Activated CD4-positive, alpha-beta T cell treated with anti-CD3 and anti-CD28 coated beads, Interleukin-2, amount 10 ng/mL, durations not matched to agents 24 days and 14 days (primary cell): ENCODE results near the gene PRXL2C. TPM values are rescaled to one million over a fixed set of nuclear protein-coding genes. Genes with fewer than 3 reads are reported as not detected.
A peak's percentile ranks its signal among the peaks of the same experiment; 100 is the strongest.

ENCODE experiments used
- DNase-seq: peaks from one replicate; pipeline ENCODE4 v3.0.0; 2022
- H3K27ac Mint-ChIP-seq: one replicate; pipeline ENCODE4 v1.8.0; 2022; ENCODE audit warnings: mild to moderate bottlenecking, mixed read lengths
- H3K27me3 Mint-ChIP-seq: one replicate; pipeline ENCODE4 v1.8.0; 2022; ENCODE audit warnings: mixed read lengths
- H3K36me3 Mint-ChIP-seq: one replicate; pipeline ENCODE4 v1.8.0; 2022; ENCODE audit warnings: low read depth, mild to moderate bottlenecking, mixed read lengths
- H3K4me1 Mint-ChIP-seq: one replicate; pipeline ENCODE4 v1.8.0; 2021; ENCODE audit warnings: mixed read lengths
- H3K4me3 Mint-ChIP-seq: one replicate; pipeline ENCODE4 v1.8.0; 2022; ENCODE audit warnings: mild to moderate bottlenecking, moderate library complexity, mixed read lengths
- H3K9me3 Mint-ChIP-seq: one replicate; pipeline ENCODE4 v1.8.0; 2021; ENCODE audit warnings: mixed read lengths
- intact Hi-C: fragments of 100-400 bp; cut with micrococcal nuclease; formaldehyde crosslinking; loops from one replicate; pipeline ENCODE4 v1.15.1; 2023
- total RNA-seq: library from RNA; stranded (reverse); gene quantifications from 2 replicates; pipeline ENCODE4 v1.2.3, GENCODE V29; 2022

Gene PRXL2C
- total RNA-seq, 1 donor from 2014 or later, result 7.8 TPM

DNA sequence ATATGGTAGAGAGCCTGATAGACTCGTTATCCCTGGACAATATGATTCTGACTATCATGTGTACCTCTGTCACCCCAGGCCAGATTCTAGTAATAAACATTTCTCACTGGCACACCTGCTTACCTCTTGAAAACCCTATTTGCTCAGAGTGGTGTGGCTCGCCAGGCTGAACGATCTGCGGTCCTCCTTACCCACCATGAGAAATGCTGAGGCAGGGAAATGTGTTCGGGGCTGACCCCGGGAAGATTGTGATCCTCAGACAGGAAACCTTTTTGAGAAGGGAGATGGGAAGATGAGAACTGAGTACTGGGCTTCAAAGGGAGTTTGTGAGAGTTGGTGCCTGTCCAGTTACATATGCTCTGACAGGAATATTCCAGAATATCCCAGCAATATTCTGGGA lies 10.7 kb upstream of the PRXL2C start:
- Mint-ChIP-seq H3K36me3 (no peaks in the 10 kb centered on the region), H3K4me1 (peaks cover 2% of the 10 kb centered on the region), H3K9me3 (no peaks in the 10 kb centered on the region), H3K27me3 (peaks cover 5% of the 10 kb centered on the region), H3K4me3 (no peak overlapping the region), H3K27ac (no peak overlapping the region)
- intact Hi-C loops, result no loop called here
- DNase-seq, result no peak

DNA sequence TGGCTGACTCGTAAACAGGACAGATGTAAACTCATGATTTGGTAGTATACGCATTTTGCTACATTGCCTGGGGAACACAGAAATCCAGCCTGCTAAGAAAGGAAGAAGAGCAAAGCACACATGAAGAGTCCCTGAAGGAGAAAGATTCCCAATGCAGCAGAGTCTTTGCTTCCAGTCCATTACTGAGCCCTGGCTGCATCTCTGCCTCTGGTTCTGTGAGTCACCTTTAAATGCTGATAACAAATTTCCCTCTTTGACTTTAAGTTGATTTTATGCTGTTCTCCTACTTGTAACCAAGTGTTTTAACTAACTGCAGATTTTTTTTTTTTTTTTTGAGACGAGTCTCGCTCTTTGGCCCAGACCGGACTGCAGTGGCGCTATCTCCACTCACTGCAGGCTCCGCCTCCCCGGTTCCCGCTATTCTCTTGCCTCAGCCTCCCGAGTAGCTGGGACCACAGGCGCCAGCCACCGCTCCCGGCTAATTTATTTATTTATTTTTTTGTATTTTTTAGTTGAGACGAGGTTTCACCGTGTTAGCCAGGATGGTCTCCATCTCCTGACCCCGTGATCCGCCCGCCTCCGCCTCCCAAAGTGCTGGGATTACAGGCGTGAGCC lies 8.5 kb upstream of the PRXL2C start:
- Mint-ChIP-seq H3K36me3 (no peaks in the 10 kb centered on the region), H3K4me1 (peaks cover 2% of the 10 kb centered on the region), H3K27ac (no peak overlapping the region), H3K9me3 (no peaks in the 10 kb centered on the region), H3K4me3 (no peak overlapping the region), H3K27me3 (peaks cover 5% of the 10 kb centered on the region)
- intact Hi-C loops, result no loop called here
- DNase-seq, result no peak

DNA sequence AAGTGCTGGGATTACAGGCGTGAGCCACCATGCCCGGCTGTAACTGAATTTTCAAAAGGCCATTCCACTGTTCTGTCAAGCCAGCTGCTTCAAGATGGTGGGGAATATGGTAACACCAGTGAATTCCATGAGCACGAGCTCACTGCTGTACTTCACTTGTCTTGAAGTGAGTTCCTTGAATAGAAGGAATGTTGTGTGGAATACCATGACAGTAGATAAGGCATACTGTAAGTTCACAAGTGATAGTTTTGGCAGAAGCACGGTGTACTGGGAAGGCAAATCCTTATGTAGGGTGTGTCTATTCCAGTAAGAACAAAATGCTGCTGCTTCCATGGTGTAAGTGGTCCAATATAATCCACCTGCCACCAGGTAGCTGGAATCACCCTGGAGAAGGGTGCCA lies 6.6 kb upstream of the PRXL2C start:
- intact Hi-C loops, result no loop called here
- Mint-ChIP-seq H3K4me3 (no peak overlapping the region), H3K27me3 (peaks cover 14% of the 10 kb centered on the region), H3K9me3 (no peaks in the 10 kb centered on the region), H3K4me1 (peaks cover 2% of the 10 kb centered on the region), H3K36me3 (no peaks in the 10 kb centered on the region), H3K27ac (no peak overlapping the region)
- no peak for DNase-seq

DNA sequence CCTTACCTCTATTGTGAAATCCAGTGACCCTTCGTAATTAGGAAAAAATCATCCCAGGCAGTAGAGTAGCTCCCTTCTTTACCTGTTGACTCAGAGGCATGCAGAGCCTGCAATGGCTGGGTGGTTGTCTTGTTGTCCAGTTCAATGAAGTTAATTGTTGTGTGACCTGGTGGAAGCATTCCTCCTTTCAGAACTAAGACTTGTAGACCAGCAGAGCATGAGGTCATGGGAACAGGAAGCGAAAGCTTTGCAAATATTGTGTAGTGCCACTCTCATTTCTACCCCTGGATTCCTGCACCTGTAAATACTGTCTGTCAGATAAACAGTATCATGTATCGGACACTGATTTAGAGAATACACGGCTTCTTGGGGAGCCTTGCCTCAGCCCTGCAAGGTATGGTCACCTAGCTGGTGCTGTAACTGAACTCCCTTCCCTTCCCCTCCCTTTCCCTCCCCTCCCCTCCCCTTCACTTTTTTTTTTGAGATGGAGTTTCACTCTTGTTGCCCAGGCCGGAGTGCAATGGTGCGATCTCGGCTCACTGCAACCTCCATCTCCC lies 5.7 kb upstream of the PRXL2C start:
- no peak for DNase-seq
- Mint-ChIP-seq H3K4me1 (peaks cover 4% of the 10 kb centered on the region), H3K27ac (no peak overlapping the region), H3K4me3 (no peak overlapping the region), H3K36me3 (no peaks in the 10 kb centered on the region), H3K27me3 (peaks cover 15% of the 10 kb centered on the region), H3K9me3 (no peaks in the 10 kb centered on the region)
- intact Hi-C loops, result no loop called here

- intact Hi-C loops, result loop anchor here (1.0 to 5.0 kb wide), 2 partner anchors 87 to 236 kb away; partner anchors contain the start of gene ZNF367
- peak; percentile 88 for DNase-seq
- peaks cover 4% of the 10 kb centered on the region for H3K36me3 Mint-ChIP-seq
- peaks cover 12% of the 10 kb centered on the region for H3K4me1 Mint-ChIP-seq
- H3K4me3 Mint-ChIP-seq, result peak overlapping the region; percentile 89
- no peaks in the 10 kb centered on the region for H3K9me3 Mint-ChIP-seq
- H3K27ac Mint-ChIP-seq, result peak overlapping the region; percentile 88
- H3K27me3 Mint-ChIP-seq, result peaks cover 10% of the 10 kb centered on the region
Measured at GRCh38 chr9:96654450-96655197, 493 bp downstream of the PRXL2C start.

- H3K9me3 Mint-ChIP-seq, result no peaks in the 10 kb centered on the region
- H3K27me3 Mint-ChIP-seq, result peaks cover 2% of the 10 kb centered on the region
- peaks cover 12% of the 10 kb centered on the region for H3K4me1 Mint-ChIP-seq
- no peak overlapping the region for H3K27ac Mint-ChIP-seq
- DNase-seq, result no peak
- H3K4me3 Mint-ChIP-seq, result no peak overlapping the region
- peaks cover 9% of the 10 kb centered on the region for H3K36me3 Mint-ChIP-seq
- intact Hi-C loops, result loop anchor here (1.0 to 5.0 kb wide), 3 partner anchors 84 to 324 kb away; no protein-coding TSS in a partner anchor
Measured at GRCh38 chr9:96651626-96652025, 3.5 kb downstream of the PRXL2C start.

- intact Hi-C loops, result loop anchor here (5.0 kb wide), 1 partner anchor 82 kb away; no protein-coding TSS in a partner anchor
Measured at GRCh38 chr9:96649620-96650324, 5.3 kb downstream of the PRXL2C start.

DNA sequence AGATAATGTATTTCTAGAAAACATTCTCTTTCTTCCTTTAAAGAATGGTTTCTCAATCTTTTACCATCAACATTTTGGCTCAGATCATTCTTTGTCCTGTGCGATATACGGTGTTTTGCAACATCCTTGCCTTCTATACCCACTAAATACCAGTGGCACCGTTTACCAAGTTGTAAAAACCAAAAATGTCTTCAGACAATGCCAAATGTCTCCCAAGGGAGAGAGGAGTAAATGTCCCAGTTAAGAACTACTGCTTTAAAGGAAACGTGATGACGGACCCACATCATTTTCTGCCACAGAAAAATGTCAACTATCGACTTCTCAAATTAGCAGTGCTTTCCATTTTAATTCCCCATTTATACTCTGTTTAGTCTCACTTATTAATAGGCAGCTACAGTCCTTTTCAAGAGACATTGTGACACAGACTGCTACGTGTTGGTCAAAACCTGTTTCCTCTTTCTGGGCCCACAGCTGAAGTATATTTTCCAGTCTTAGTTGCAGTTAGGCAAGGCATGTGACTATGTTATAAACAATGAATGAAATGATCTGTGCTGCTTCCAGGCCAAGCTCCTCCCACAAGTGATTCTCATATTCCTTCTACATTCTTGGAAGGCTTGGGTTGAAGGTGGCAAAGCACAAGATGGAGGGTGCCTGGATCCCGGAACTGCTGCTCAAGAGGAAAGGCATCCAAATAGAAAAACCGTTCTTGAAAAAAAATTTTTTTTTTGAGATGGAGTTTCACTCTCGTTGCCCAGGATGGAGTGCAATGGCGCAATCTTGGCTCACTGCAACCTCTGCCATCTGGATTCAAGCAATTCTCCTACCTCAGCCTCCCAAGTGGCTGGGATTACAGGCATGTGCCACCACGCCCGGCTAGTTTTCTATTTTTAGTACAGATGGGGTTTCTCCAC lies 8.8 kb downstream of the PRXL2C start:
- Mint-ChIP-seq H3K4me3 (no peak overlapping the region), H3K4me1 (peaks cover 2% of the 10 kb centered on the region), H3K36me3 (peaks cover 16% of the 10 kb centered on the region), H3K27ac (no peak overlapping the region), H3K27me3 (no peaks in the 10 kb centered on the region), H3K9me3 (no peaks in the 10 kb centered on the region)
- intact Hi-C loops, result no loop called here
- no peak for DNase-seq

More at GRCh38 chr9:96649620-96650324, 5.3 kb downstream of the PRXL2C start:
- H3K4me1 Mint-ChIP-seq, result peaks cover 7% of the 10 kb centered on the region
- H3K36me3 Mint-ChIP-seq, result peaks cover 16% of the 10 kb centered on the region
- no peak overlapping the region for H3K4me3 Mint-ChIP-seq
- no peaks in the 10 kb centered on the region for H3K27me3 Mint-ChIP-seq
- no peak for DNase-seq
- H3K27ac Mint-ChIP-seq, result no peak overlapping the region
- no peaks in the 10 kb centered on the region for H3K9me3 Mint-ChIP-seq

DNA sequence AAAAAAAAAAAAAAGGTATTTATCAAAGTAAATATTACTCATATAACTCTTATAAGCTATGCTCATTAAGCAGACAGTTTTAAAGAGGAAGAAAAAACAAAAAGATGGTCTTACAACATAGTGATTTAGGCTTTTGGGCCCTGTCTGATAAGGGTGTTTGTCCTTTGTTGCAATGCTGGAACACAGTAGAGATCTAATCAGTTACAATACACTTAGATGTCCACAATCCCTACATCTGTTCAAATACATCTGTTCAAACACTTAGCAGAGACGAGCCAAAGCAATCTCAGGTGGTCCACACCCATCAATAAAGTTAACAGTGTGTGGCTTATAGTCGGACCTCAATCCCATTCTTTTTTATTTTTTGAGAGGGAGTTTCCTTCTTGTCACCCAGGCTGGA lies 11.0 kb downstream of the PRXL2C start:
- no peak for DNase-seq
- H3K4me1 Mint-ChIP-seq, result peaks cover 2% of the 10 kb centered on the region
- H3K9me3 Mint-ChIP-seq, result no peaks in the 10 kb centered on the region
- peaks cover 11% of the 10 kb centered on the region for H3K36me3 Mint-ChIP-seq
- intact Hi-C loops, result no loop called here
- no peaks in the 10 kb centered on the region for H3K27me3 Mint-ChIP-seq
- H3K27ac Mint-ChIP-seq, result no peak overlapping the region
- no peak overlapping the region for H3K4me3 Mint-ChIP-seq

GRCh38 chr9:96641514-96641913 lies 13.6 kb downstream of the PRXL2C start:
- DNase-seq, result no peak
- peaks cover 7% of the 10 kb centered on the region for H3K36me3 Mint-ChIP-seq

GRCh38 chr9:96638606-96639364 lies 16.3 kb downstream of the PRXL2C start:
- intact Hi-C loops, result no loop called here

More at GRCh38 chr9:96641514-96641913, 13.6 kb downstream of the PRXL2C start:
- intact Hi-C loops, result no loop called here
- H3K4me1 Mint-ChIP-seq, result peaks cover 3% of the 10 kb centered on the region
- peaks cover 5% of the 10 kb centered on the region for H3K27me3 Mint-ChIP-seq
- no peaks in the 10 kb centered on the region for H3K9me3 Mint-ChIP-seq
- H3K27ac Mint-ChIP-seq, result no peak overlapping the region
- no peak overlapping the region for H3K4me3 Mint-ChIP-seq

GRCh38 chr9:96636368-96636767 lies 18.7 kb downstream of the PRXL2C start:
- intact Hi-C loops, result no loop called here
- H3K9me3 Mint-ChIP-seq, result no peaks in the 10 kb centered on the region
- peaks cover 14% of the 10 kb centered on the region for H3K27me3 Mint-ChIP-seq
- no peak overlapping the region for H3K27ac Mint-ChIP-seq
- no peaks in the 10 kb centered on the region for H3K36me3 Mint-ChIP-seq
- no peak overlapping the region for H3K4me3 Mint-ChIP-seq
- peaks cover 2% of the 10 kb centered on the region for H3K4me1 Mint-ChIP-seq
- no peak for DNase-seq

More at GRCh38 chr9:96638606-96639364, 16.3 kb downstream of the PRXL2C start:
- Mint-ChIP-seq H3K27me3 (peaks cover 9% of the 10 kb centered on the region), H3K4me3 (no peak overlapping the region), H3K4me1 (peaks cover 2% of the 10 kb centered on the region), H3K27ac (no peak overlapping the region), H3K36me3 (no peaks in the 10 kb centered on the region), H3K9me3 (no peaks in the 10 kb centered on the region)
- no peak for DNase-seq
